Measurements from ENCODE around the gene SIRPA.

SIRPA gene

DNA sequence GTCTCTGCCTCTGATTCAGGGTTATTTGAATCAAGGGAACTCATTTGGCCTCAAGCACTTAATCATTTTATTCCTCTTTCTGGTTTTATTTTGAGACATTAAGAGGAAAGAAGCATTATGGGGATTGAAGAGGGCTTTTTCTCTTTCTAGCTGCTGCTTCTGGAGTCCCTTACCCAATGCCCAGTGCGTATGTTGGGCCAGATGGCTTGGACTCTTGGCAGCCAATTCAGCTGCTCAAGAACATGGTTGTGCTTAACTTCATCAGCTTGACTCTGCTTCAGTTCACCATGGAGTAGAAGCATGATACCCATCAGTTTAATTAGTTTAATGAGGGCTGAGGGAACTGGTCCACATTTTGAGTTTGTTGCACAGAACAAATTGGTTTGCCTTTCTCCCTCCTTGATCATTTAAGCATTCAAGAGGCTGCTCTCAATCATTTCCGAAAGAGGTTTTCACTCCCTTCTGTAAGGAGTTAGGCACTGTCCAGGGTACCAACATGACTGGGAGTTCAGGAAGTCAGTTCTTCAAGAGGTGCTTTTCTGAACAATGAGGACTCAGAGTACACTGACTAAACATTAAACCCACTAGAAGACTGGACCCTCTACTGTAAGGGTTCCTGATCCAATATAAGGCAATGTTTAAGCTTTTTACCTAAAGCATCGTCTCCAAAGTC is 84.0 kb downstream of the SIRPA start:
- DNase-seq (ENCODE audit: low read depth in 2 of 3, low spot score in 2 of 3), result no peak

DNA sequence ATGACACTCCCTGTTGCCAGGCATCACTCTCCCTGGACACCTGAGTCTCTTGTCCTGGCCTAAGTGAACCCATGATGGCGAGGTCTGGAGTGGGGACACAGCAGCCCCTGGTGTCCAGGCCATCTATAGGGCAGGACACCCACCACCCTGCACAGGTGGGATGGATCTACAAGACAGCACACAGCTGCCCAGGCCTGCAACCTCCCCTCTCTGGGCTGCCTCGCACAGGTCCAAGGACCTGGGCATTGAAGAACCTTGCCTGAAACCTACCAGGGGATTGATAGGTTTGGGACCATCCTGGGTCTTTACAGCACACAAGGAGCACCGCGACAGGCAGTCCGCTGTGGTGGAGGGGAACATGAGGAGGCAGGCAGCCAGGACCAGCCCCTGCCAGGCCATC is 87.5 kb downstream of the SIRPA start:
- no peak for DNase-seq (ENCODE audit: low read depth in 2 of 3, low spot score in 2 of 3)

DNA sequence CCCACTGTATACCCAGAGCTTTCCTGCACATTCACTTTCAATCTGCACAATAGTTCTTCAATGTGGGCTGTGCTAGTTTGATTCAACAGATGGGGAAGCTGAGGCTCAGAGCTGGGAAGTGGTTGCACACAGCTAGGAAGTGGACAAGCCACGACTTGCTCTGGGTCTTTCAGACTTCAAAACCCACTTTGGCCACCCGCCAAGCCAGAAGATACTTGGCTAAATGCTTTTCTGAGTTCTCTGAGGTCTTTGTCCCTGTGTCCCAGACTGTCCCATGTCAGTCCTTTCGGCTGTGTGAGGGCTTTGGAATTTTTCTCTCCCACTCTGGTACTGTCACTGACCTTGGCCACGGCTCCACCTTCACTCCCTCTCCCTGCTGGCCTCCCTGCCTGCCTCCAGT is 88.1 kb downstream of the SIRPA start:
- DNase-seq (ENCODE audit: low read depth in 2 of 3, low spot score in 2 of 3), result no peak

DNA sequence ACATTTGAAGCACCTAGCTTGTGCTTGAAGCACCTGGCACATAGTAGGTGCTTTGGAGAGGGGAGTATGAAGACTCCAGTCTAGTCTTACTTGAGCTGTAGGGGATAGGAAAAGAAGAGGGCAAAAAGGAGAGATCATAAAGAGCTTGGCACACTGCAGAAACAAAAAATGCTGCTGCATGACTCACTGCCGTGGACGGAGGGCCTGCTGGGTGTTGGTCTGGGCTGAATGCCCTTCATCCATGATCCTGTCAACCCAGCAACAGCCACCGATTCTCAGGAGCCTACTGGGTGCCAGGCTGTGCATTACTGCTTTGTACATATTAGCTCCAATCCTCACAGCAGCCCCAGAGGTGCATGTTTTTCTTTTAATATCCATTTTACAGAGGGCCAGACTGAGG is 92.6 kb downstream of the SIRPA start:
- DNase-seq (ENCODE audit: low read depth in 2 of 3, low spot score in 2 of 3), result no peak

Measured in activated CD8-positive, alpha-beta memory T cell treated with anti-CD3 and anti-CD28 coated beads for 48 hours (primary cell).